ENCODE data around the gene DRG2. TPM values are rescaled to one million over a fixed set of nuclear protein-coding genes. Genes with fewer than 3 reads are reported as not detected.

Gene DRG2
- total and polyA plus RNA-seq, 2 of the 13 experiments (the other 11 are each of a cell fraction or from before 2014, with no cell fraction given): 20.1 to 26.6 TPM

GRCh38 chr17:18115517-18115916, 27.8 kb downstream of the DRG2 start (continued):
- TF ChIP-seq ZNF512B (CRISPR knock-in tag; IDR thresholded peaks at IDR 0.05; ENCODE audit: borderline replicate concordance): peak; percentile 58; the same call in 1 of the 2 replicates
- no peak for TF ChIP-seq HMGXB4 (CRISPR knock-in tag; IDR thresholded peaks at IDR 0.05; ENCODE audit: borderline replicate concordance in 1 of 2, low read depth in 1 of 2)
- peak; percentile 66 for TF ChIP-seq ZNF263 (CRISPR knock-in tag; IDR thresholded peaks at IDR 0.05)
- no peak for TF ChIP-seq ESRRA (CRISPR knock-in tag; IDR thresholded peaks at IDR 0.05; ENCODE audit: low read depth)
- TF ChIP-seq ZNF609 (CRISPR knock-in tag; IDR thresholded peaks at IDR 0.05; ENCODE audit: borderline replicate concordance): 0 out of 2 replicates have a peak, but pooled peaks have one; percentile 28
- TF ChIP-seq DMTF1 (CRISPR knock-in tag; IDR thresholded peaks at IDR 0.05): no peak
- TF ChIP-seq ZNF839 (CRISPR knock-in tag; IDR thresholded peaks at IDR 0.05; ENCODE audit: borderline replicate concordance): no peak
- no peak for TF ChIP-seq ETV5 (CRISPR knock-in tag; IDR thresholded peaks at IDR 0.05; ENCODE audit: borderline replicate concordance)
- no peak for TF ChIP-seq IKZF4 (CRISPR knock-in tag; IDR thresholded peaks at IDR 0.05; ENCODE audit: borderline replicate concordance, low read depth, not compliant biosample characterization)
- TF ChIP-seq ZNF543 (CRISPR knock-in tag; IDR thresholded peaks at IDR 0.05): peak; percentile 65; the same call in 1 of the 2 replicates
- TF ChIP-seq HNF4A (CRISPR knock-in tag; IDR thresholded peaks at IDR 0.05): peak; percentile 66
- TF ChIP-seq ZNF530 (CRISPR knock-in tag; IDR thresholded peaks at IDR 0.05; ENCODE audit: low read depth): no peak
- peak; percentile 79 for TF ChIP-seq ZFX (CRISPR knock-in tag; IDR thresholded peaks at IDR 0.05; ENCODE audit: low read depth)
- 0 out of 2 replicates have a peak, but pooled peaks have one; percentile 31 for TF ChIP-seq ZNF292 (CRISPR knock-in tag; IDR thresholded peaks at IDR 0.05; ENCODE audit: borderline replicate concordance, low read depth)

All from HepG2 (cell line).